NCI-H82 (cell line): Measurements from ENCODE around the gene CPT1B.
"Not testable (repeated sequence)": the region's sequence is repeated elsewhere in the genome, so short reads cannot be mapped to it uniquely, and the experiment has no call there.

Experiments used
- DNase-seq: peaks from one replicate; lab custom pipeline; 2025; lab: John Stamatoyannopoulos, UW

CPT1B gene

DNA sequence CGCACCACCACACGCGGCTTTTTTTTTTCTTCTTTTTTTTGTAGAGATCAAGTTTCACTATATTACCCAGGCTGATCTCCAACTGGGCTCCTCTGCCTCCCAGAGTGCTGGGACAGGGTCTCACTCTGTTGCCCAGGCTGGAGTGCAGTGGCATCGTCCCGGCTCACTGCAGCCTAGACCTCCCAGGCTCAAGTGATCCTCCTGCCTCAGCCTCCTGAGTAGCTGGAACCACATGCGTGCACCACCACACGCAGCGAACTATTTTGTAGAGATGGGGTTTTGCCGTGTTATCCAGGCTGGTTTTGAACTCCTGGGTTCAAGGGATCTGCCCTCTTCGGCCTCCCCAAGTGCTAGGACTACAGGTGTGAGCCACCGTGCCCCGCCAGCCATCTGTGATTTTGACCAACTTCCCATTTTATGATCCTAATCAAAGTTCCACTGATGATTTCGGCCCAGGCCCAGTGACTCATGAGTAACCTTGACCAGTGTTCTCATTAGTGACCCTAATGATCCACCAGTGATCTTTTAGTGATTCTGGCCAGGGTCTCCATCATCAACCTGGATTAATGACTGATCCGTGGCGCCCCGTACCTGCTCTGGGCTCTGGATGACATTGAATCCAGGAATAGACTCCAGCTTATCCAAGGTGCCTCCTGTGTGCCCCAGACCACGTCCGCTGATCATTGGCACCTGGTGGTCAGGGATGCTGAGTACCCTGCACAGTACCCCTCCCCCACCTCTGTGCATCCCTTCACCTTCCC lies 50.1 kb downstream of the CPT1B start:
- DNase-seq: no peak

DNA sequence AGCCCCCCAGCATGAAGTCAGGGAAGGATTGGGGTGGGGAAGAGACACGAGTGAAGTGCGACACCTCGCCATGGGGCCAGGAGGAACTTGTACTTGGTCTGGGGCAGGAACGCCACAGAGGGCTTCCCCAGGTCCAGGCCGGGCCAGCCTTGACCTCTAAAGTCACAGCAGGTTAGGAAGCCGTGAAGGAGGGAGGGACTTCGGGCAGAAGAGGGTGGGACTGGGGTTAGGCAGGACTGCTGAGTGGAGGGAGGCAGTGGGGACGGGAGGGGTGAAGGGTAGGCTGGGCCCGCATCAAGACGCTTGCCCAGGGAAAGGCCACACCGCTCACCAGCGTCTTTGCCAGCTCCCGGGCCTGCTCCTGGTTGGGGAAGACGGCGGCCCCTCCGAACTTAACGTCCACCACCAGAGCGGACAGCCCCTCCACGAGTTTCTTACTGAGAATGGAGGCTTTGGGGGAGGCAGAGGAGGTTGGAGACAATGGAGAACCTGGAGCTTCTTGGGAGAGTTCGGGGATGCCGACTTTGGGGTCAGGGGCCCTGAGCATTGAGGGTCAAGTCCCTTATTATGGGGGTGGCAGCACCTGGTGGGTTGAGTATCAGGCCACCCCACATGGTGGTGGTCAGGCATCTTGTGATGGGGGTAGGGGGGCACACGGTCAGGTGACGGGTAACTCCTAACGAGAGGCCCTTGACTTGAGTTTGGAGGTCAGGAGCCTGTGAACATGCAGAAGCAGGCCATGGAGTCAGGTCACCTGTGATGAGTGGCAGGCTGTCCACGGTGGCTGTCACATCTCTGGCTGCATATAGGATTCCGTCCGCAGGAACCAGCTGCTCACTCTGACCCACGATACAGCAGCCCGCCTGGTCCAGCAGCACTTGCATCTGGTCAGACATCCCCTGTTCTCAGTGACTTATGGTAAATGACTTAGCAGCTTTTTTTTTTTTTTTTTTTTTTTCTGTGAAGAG lies 51.1 kb downstream of the CPT1B start:
- DNase-seq: peak; percentile 60

DNA sequence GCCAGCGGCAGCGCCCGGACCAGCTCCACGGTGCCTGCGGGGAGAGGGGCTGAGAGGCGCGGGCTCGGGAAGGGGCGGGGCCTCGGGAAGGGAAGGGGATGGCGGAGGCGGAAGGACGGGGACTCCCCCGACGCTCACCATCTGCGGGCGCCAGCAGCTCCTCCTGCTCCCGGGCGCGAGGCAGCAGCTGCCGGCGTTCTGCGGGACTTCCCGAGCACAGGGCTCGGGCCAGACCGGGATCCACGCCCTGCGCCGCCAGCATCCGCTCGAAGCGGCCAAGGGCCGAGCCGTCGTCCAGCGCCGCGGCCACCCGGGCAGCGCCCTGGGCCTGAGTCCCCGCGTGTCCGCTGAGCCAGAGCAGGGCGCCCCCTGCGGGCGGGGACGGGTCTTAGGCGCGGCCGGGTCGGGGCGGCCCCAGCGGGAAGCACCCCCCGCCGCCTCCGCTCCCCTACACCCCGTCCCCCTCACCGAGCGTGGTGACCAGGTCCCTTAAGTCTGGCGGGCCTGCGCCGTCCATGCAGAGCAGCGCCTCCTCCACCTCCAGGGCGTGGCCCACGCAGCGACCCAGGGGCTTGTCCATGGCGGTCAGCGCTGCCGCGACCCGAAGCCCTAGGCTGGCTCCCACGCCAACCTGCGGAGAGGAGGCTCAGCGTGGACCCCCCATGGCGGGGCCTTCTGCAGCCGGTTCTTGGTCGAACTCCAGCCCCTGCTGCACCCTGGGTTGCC lies 52.0 kb downstream of the CPT1B start:
- DNase-seq: peak; percentile 88

DNA sequence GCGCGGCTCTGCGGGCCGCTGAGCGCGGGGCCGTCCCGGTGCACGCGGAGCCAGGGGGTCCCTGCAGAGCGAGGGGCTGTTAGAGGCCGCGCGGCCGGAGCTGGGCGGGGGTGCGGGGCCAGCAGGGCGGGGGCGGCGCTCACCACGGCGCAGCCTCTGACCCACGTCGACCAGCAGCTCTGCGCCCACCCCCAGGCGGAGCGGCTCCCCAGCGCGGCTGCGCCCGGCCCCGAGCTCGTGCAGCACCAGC lies 52.4 kb downstream of the CPT1B start:
- no peak for DNase-seq

DNA sequence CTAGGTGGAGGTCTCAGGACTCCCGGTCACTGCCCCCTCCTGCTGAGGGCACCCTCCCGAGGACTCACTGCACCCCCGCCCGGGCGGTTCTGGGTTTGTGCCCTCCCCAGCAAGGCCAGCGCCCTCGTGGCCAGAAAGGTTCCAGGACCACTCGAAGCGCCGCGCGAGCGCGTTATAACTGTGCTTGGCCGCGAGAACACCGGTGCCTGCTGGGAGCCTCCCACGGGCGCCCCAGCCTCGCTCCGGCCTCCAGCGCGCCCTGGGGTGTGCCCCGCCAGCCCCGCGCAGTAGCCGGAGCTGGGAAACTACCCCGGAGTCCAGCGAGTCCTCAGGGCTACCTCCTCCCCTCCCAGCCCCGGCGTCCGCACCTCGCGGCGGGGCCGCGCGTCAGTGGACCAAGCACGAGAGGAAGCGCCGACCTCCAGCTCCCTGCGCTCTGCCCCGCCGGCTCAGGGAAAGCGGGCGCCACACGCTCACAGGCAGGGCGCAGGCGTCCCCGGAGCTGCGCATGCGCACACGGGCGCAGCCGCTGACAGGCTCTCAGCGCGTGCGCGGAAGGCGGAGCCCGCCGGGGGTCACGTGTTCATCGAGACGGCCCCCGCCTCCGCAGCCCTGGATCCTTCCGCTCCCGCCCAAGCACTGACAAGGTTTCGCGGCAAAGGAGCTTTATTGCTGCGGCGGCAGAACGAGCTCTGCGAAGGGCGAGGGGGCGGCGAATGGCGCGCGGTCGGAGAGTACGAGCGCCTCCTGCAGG lies 52.9 kb downstream of the CPT1B start, which contains the start of gene SCO2:
Gene SCO2, minus strand, starts transcription at position 495 of the 754 bp plus-strand sequence. CDS start 1,187 bp downstream, outside the sequence.
- DNase-seq: peak; percentile 96

DNA sequence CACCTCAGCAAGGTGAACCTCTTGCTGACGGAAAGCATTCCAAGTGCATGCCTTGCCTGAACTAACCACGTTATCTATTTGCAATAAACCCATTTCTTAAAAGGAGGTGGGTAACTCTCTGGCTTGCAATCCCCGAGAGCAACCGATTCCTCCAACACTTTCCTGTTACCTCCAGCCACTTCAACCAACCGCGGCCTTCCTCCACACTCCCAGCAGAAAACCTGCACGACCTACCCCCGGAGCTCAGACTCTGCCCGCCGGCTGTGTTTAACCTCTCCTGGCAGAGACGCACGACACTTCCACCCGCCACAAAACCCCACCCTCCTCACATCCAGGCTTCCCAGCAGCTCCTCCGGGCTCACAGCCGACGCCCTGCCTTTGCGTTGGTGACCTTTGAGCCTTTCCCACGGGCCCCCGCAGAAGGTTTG lies 53.5 kb downstream of the CPT1B start:
- peak; percentile 60 for DNase-seq

DNA sequence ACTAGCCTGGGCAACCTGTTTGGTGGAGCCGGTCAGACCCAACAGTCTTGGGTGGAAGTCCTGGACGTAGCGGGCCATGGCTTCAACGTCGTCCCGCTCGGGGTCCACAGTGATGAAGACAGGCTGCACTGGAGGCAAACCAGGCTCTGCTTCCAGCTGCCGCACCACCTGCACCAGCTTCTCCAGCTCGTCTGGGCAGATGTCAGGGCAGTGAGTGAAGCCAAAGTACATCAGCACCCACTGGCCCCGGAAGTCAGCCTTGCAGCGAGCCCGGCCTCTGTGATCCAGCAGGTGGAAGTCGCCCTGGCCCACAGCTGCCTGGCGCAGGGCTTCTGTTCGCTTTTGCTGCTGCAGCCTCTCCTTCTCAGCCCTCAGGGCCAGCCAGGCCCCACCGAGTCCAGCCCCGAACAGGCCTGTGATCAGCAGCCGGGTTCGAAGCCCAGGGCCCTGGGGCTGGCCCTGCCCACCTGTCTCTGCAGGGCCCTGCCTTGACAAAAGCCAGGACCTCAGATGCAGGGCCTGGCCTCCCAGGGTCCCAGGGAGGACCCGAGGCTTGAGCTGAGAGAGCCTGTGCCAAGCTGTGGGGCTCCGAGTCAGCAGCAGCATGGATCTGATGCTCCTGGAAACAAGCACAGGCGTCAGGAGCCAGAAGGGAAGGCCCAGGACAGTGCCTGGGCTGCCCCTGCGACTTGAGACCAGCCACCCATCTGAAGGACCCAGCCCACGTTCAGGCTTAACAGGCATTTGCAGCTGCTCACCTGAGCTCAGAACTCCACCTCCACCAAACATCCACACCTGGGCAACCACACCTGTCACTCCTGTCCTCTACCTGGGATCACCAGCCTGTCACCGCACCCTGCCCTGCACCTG lies 54.2 kb downstream of the CPT1B start:
- no peak for DNase-seq

DNA sequence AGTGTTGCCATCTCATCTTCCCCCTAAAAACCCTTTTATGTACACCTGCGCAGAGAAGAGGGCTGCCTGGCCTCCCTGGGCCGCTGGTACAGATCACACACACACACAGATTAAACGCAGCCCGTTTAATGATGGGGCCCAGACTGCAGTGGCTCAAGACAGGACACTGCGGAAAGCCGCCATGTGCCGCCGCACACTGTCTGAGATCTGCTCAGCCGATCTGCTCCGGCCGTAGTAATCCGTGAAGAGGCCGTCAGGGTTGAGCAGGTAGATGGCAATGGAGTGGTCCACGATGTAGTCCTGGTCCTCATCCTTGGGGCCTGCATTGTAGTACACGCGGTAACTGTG lies 54.8 kb downstream of the CPT1B start:
- no peak for DNase-seq

DNA sequence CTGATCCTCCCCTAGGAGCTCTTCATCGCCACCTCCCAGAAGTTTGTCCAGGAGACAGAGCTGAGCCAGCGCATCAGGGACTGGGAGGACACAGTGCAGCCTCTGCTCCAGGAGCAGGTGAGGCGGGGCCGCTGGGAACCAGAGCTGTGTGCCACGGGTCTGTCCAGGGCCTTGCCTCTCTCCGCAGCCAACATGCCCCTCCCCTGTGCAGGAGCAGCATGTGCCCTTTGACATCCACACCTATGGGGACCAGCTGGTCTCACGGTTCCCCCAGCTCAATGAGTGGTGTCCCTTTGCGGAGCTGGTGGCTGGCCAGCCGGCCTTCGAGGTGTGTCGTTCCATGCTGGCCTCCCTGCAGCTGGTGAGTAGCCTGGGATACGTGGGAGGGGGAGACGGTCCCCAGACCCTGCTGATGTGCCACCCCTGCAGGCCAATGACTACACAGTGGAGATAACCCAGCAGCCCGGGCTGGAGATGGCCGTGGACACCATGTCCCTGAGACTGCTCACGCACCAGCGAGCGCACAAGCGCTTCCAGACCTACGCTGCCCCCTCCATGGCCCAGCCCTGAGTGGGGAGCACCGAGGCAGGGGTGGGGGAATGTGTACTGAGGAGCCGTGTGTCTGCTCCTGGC lies 55.3 kb downstream of the CPT1B start:
- no peak for DNase-seq

DNA sequence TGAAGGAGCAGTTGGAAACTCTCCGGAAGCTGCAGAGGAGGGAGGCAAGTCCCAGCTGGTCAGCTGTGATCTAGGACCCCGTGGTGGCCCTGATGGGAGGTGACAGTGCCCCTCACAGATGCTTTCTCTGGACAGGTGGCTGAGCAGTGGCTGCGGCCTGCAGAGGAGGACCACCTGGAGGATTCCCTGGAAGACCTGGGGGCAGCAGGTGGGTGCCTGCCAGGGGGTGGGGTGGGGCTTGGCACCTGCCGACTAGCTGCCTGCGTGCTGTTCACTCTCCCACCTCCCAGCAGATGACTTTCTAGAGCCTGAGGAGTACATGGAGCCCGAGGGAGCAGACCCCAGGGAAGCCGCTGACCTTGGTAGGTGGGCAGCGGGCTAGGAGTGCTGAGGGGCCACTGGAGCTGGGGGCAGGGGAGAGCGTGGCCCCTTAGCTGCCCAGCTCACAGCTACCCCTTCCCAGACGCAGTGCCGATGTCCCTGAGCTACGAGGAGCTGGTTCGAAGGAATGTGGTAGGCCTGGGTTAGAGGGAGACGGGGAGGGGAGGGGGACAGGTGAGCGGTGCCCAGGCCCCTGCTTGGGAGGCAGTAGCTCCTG lies 55.9 kb downstream of the CPT1B start:
- DNase-seq: no peak

DNA sequence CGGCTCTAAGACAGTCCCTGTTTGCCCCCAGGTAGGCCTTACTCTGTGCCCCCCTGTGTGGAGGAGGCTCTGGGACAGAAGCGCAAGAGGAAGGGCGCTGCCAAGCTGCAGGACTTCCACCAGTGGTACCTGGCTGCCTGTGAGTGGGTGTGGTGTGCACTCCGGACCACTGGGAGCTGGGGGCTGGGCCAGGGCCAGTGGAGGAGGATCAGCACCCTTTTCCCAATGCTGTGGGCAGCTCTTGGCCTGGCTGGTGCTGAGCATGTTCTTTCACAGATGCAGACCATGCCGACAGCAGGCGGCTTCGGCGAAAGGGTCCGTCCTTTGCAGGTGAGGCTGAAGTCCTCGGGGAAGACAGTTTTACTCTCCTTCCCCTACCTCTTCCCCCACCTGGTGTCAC lies 56.5 kb downstream of the CPT1B start:
- DNase-seq: no peak

DNA sequence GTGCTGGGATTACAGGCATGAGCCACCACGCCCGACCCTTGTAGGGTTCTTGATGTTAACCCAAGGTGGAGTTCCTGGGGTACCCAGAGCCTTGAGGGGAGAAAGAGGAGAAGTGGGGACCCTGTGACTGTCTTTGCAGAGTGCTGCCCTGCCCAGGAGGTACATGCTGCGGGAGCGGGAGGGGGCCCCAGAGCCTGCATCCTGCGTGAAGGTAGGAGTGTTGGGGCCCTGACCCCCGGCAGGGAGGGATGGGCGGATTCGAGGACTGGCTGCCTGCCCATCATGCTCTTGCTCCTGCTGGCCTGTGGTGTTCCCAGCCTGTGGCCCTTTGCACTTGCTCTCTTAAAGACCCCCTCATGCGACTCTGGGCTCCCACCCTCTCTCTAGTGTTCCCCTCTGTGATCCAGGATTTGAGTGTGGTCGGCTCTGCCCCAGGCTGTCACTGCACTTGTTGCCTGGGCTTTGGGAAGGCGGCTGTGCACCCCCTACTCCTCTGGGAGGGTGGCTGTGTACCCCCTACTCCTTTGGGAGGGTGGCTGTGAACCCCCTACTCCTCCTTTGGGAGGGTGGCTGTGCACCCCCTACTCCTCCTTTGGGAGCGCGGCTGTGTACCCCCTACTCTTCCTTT lies 57.3 kb downstream of the CPT1B start:
- DNase-seq: no peak

DNA sequence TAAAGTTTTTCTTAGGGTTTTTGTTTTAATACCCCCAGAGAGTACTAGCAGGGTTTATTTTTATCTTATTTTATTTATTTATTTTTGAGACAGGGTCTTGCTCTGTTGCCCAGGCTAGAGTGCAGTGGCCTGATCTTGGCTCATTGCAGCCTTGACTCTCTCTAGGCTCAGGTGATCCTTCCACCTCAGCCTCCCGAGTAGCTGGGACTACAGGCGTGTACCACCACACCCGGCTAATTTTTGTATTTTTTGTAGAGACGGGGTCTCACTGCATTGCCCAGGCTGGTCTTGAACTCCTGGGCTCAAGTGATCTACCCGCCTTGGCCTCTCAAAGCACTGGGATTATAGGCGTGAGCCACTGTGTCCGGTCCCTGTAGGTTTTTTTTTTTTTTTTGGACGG lies 58.0 kb downstream of the CPT1B start:
- not testable (repeated sequence) for DNase-seq

DNA sequence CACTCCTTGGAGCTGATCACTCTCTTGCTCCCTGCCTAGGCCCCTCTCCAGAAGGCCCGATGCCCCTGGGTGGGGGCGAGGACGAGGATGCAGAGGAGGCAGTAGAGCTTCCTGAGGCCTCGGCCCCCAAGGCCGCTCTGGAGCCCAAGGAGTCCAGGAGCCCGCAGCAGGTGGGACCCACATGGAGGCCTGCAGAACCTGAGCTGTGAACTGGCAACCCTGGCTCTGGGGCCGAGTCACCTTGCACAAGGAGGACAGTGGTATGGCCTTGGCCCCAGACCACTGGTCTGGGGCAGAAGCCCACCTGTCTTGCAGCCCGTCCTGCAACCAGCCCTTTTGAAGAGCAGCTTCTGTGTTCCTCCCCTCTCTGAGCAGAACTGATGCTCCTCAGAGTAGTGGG lies 59.1 kb downstream of the CPT1B start:
- no peak for DNase-seq
